A549 (cell line): ENCODE measurements around the gene IL22RA2. TPM values are rescaled to one million over a fixed set of nuclear protein-coding genes. Genes with fewer than 3 reads are reported as not detected.

Source experiments
- ATAC-seq, 2 experiments: fragments of 200-7000 bp in 1 of 2; fragments of >200 bp in 1 of 2; cut with Nextera tagmentation in 1 of 2; cut with Tn5 transposase in 1 of 2; 3 replicates each; pipeline versions ENCODE4 v1.8.0 to v1.9.1; 2018 to 2020; ENCODE audit warnings: mild to moderate bottlenecking in 1 of 2, moderate library complexity in 1 of 2
- CTCF ChIA-PET: fragments of 300-600 bp; sonication (Branson Sonifier 250); formaldehyde crosslinking; extraction: SDS; loops from one replicate; lab custom pipeline; 2021; ENCODE audit warnings: antibody characterized with exemption, inconsistent platforms; lab: Yijun Ruan, JAX
- POLR2A ChIA-PET: fragments of 350-600 bp; formaldehyde crosslinking; extraction: SDS; loops from one replicate; lab custom pipeline; 2021; ENCODE audit warnings: antibody characterized with exemption, inconsistent platforms; lab: Yijun Ruan, JAX
- DNase-seq, 2 experiments: peaks; one replicate each; pipeline versions ENCODE4 v3.0.0 to v3.0.0-alpha.2; 2011 to 2016; ENCODE audit warnings: low read depth in 1 of 2, low spot score in 1 of 2
- FAIRE-seq: peaks from 2 replicates; lab custom pipeline; 2011; peaks lifted over from hg19 to GRCh38; lab: Jason Lieb, UNC
- H3K27ac ChIP-seq, 2 experiments: fragments of >200 bp; sonication (Bioruptor Twin); formaldehyde crosslinking; 3 replicates each; pipeline ENCODE4 v1.5.1; 2016 to 2017
- H3K4me1 ChIP-seq: fragments of >200 bp; sonication (Bioruptor Twin); formaldehyde crosslinking; 3 replicates; pipeline ENCODE4 v1.6.1; 2016
- H3K4me2 ChIP-seq: fragments of >200 bp; sonication (Bioruptor Twin); formaldehyde crosslinking; 3 replicates; pipeline ENCODE4 v1.6.1; 2016
- H3K4me3 ChIP-seq: fragments of >200 bp; sonication (Bioruptor Twin); formaldehyde crosslinking; 3 replicates; pipeline ENCODE4 v1.5.1; 2016
- H3K9me3 ChIP-seq: fragments of >200 bp; sonication (Bioruptor Twin); formaldehyde crosslinking; 3 replicates; pipeline ENCODE4 v1.6.1; 2016
- CEBPB ChIP-seq, 2 experiments: fragments of >200 bp in 1 of 2; sonication (Bioruptor Twin) in 1 of 2; formaldehyde crosslinking in 1 of 2; IDR thresholded peaks; 2 replicates each; pipeline ENCODE4 v1.6.1; 2012 to 2016
- FOXS1 ChIP-seq: fragments of 250-450 bp; sonication (Bioruptor Pico); IDR thresholded peaks from 2 replicates; pipeline ENCODE4 v1.5.0; 2020; ENCODE audit warnings: mild to moderate bottlenecking, moderate library complexity
- HEYL ChIP-seq: fragments of 250-450 bp; sonication (Bioruptor Pico); IDR thresholded peaks from 2 replicates; pipeline ENCODE4 v1.8.0; 2021; ENCODE audit warnings: mild to moderate bottlenecking, moderate library complexity
- HOXA7 ChIP-seq: fragments of 250-450 bp; sonication (Bioruptor Pico); IDR thresholded peaks from 2 replicates; pipeline ENCODE4 v1.5.0; 2020; ENCODE audit warnings: mild to moderate bottlenecking, moderate library complexity
- HOXB5 ChIP-seq: fragments of 250-450 bp; sonication (Bioruptor Pico); IDR thresholded peaks from 2 replicates; pipeline ENCODE4 v1.5.0; 2020; ENCODE audit warnings: mild to moderate bottlenecking, moderate library complexity
- JUNB ChIP-seq: fragments of >200 bp; sonication (Bioruptor Twin); formaldehyde crosslinking; IDR thresholded peaks from 2 replicates; pipeline ENCODE4 v1.6.1; 2016
- MYC ChIP-seq: IDR thresholded peaks from 2 replicates; pipeline ENCODE4 v1.6.1; 2012; ENCODE audit warnings: mild to moderate bottlenecking, inconsistent platforms, low read length, improper control_type of control experiment, borderline replicate concordance
- RAD21 ChIP-seq, 2 experiments: fragments of >200 bp in 1 of 2; sonication (Bioruptor Twin) in 1 of 2; formaldehyde crosslinking in 1 of 2; IDR thresholded peaks in 1 of 2; conservative IDR thresholded peaks in 1 of 2; 2 replicates in 1 of 2; 3 replicates in 1 of 2; pipeline ENCODE4 v1.6.1; 2012 to 2018; ENCODE audit warnings: inconsistent platforms in 1 of 2
- RARB ChIP-seq: fragments of 250-450 bp; sonication (Bioruptor Pico); IDR thresholded peaks from 2 replicates; pipeline ENCODE4 v1.8.0; 2021; ENCODE audit warnings: mild to moderate bottlenecking, moderate library complexity
- RFX5 ChIP-seq: fragments of 450-650 bp; IDR thresholded peaks from 2 replicates; pipeline ENCODE4 v1.7.1; 2014; ENCODE audit warnings: antibody characterized with exemption, mild to moderate bottlenecking, moderate library complexity
- SMC3 ChIP-seq: fragments of >200 bp; sonication (Bioruptor Twin); formaldehyde crosslinking; IDR thresholded peaks from 3 replicates; pipeline ENCODE4 v1.6.1; 2018; ENCODE audit warnings: inconsistent platforms
- TP53 ChIP-seq: fragments of 250-450 bp; sonication (Bioruptor Pico); IDR thresholded peaks from 2 replicates; pipeline ENCODE4 v1.5.0; 2021; ENCODE audit warnings: mild to moderate bottlenecking, moderate library complexity
- ZC3H11A ChIP-seq: fragments of 450-650 bp; IDR thresholded peaks from 2 replicates; pipeline ENCODE4 v1.6.1; 2014; ENCODE audit warnings: antibody characterized with exemption, mild to moderate bottlenecking
- ZSCAN20 ChIP-seq: fragments of 250-450 bp; sonication (Bioruptor Pico); IDR thresholded peaks from 2 replicates; pipeline ENCODE4 v1.8.0; 2022; ENCODE audit warnings: mild to moderate bottlenecking, moderate library complexity
- WGBS: methylation state at CpG from one replicate; pipeline ENCODE4 v1.1.6; 2017; ENCODE audit errors: missing lambda C conversion rate; 5-methylcytosine and 5-hydroxymethylcytosine counted together
- polyA plus RNA-seq, 4 experiments: library from polyadenylated mRNA; depleted of rRNA in 3 of 4; stranded (reverse); fragments of >200 nt; fragmentation: RNase III in 1 of 4; extraction: RNeasy Plus Mini Kit Qiagen cat#74134 plus additional on column Dnase treatment in 1 of 4; gene quantifications; 2 replicates in 3 of 4; 3 replicates in 1 of 4; pipeline ENCODE4 v1.2.3, GENCODE V29; 2011 to 2017
- TF ChIP-seq, protein P1 (sequence below): IDR thresholded peaks from 2 replicates; pipeline ENCODE4 v1.6.1; 2012; ENCODE audit warnings: low read depth, borderline replicate concordance
- TF ChIP-seq, protein P2 (sequence below): fragments of >200 bp; sonication (Bioruptor Twin); formaldehyde crosslinking; IDR thresholded peaks from 3 replicates; pipeline ENCODE4 v1.6.1; 2016
- TF ChIP-seq, protein P3 (sequence below): fragments of >200 bp; sonication (Bioruptor Twin); formaldehyde crosslinking; IDR thresholded peaks from 3 replicates; pipeline ENCODE4 v1.5.1; 2016

The IL22RA2 gene
- polyA plus RNA-seq, 2 of the 4 experiments (the other 2 are of a cell fraction), result not detected

DNA sequence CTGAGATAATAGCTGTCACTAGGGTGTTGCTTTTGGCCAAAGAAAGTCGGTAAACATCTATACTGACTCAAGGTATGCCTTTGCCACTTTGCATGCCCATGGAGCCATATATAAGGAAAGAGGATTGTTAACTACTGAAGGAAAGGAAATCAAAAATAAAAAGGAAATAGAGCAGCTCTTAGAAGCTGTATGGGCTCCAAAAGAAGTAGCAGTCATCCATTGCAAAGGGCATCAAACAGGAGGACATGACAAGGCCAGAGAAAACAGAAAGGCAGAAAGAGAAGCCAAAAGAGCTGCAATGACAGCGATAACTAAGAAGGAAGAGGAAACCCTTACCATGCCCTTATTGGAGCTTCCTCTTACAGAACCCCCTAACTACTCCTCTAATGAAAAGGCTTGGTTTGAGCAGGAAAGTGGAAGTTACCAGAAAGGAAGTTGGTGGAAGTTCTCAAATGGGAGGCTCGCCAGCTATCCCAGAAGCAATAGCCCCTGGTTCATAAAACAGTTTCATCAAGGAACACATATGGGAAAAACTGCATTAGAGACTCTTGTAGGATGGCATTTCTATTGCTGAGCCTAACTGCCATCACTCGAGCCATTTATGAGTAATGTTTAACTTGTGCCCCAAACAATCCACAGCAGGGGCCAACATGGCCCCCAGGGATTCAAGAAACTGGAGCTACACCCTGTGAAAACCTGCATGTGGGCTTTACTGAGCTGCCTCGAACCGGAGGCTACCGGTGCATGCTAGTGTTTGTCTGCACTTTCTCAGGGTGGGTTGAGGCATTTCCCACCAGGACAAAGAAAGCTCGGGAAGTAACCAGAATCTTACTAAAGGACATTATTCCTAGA, 7.0 kb downstream of the IL22RA2 start:
- H3K4me2 ChIP-seq, result no peak overlapping the region
- FAIRE-seq, result no peak
- H3K27ac ChIP-seq, result no peak overlapping the region
- ATAC-seq, result no peak
- H3K4me3 ChIP-seq, result no peak overlapping the region
- no peaks in the 10 kb centered on the region for H3K9me3 ChIP-seq
- 56% methylated on average over 8 of the region's 8 CpGs for WGBS
- TF ChIP-seq HEYL (CRISPR knock-in tag) (no peak), HOXA7 (CRISPR knock-in tag) (no peak), JUNB (no peak), ZC3H11A (no peak), TP53 (CRISPR knock-in tag) (no peak), CEBPB (IDR thresholded peaks at IDR 0.05) (no peak), RFX5 (no peak), HOXB5 (no peak), RARB (CRISPR knock-in tag) (no peak), MYC (no peak), FOXS1 (CRISPR knock-in tag) (no peak)
- TF ChIP-seq, protein P1, sequence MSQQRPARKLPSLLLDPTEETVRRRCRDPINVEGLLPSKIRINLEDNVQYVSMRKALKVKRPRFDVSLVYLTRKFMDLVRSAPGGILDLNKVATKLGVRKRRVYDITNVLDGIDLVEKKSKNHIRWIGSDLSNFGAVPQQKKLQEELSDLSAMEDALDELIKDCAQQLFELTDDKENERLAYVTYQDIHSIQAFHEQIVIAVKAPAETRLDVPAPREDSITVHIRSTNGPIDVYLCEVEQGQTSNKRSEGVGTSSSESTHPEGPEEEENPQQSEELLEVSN, result no peak
- TF ChIP-seq, protein P2, sequence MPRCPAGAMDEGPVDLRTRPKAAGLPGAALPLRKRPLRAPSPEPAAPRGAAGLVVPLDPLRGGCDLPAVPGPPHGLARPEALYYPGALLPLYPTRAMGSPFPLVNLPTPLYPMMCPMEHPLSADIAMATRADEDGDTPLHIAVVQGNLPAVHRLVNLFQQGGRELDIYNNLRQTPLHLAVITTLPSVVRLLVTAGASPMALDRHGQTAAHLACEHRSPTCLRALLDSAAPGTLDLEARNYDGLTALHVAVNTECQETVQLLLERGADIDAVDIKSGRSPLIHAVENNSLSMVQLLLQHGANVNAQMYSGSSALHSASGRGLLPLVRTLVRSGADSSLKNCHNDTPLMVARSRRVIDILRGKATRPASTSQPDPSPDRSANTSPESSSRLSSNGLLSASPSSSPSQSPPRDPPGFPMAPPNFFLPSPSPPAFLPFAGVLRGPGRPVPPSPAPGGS, result no peak
- peaks cover 7% of the 10 kb centered on the region for H3K4me1 ChIP-seq
- DNase-seq, result no peak
- ChIA-PET POLR2A (no interaction called here), CTCF (interaction anchor here (0.6 to 3.5 kb wide), 14 partner anchors 10 to 430 kb away, joined by 3 to 36 read pairs (median 4); no protein-coding TSS in a partner anchor)

DNA sequence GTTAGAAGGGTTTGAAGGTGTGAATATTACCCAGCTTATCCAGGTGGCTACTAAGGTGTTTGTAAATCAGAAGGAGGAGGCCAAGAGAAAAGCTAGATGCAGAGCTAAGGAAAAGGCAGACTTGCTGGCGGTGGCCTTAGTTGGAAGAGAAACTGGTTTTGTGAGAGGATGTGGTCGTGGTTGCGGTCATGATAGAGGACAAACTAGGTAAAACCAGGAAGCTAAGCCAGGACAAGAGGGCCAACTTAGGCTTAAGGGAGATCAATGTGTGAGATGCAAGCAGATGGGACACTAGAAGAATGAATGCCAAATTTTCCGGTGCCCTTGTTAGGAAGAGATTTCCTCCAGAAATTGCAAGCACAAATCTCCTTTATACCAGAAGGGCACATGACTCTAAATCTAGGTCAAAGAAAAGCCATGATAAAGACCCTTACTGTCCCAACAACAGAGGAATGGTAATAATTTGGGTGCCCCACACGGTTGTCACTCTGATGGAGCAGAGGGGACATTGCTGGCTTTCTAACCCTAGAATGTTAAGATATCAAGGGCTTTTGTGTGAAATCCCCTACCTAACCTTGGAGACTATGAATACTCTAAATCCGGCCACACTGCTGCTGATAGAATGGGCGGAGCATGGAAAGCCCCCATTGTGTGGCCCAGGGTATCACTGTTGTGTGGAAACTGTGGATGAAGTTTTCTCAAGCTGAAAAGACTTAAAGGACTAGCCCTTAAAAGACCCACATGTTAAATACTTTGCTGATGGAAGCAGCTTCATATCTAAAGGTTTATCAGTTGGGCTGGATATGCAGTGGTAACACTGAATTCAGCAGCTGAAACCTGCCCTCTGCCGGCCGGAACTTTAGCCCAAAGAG, 7.8 kb downstream of the IL22RA2 start:
- ChIA-PET CTCF (interaction anchor here (0.6 to 3.5 kb wide), 15 partner anchors 9 to 431 kb away, joined by 3 to 36 read pairs (median 4); no protein-coding TSS in a partner anchor), POLR2A (no interaction called here)
- FAIRE-seq (no peak), DNase-seq (peak; percentile 15 to 37), ATAC-seq (peak; percentile 74 to 83; a peak in 4 of 6 replicates)
- Histone ChIP-seq H3K27ac (0 out of 6 replicates have a peak overlapping the region, but pooled peaks of 1 of the 2 experiments have one; percentile 49), H3K4me3 (no peak overlapping the region), H3K4me2 (no peak overlapping the region), H3K9me3 (no peaks in the 10 kb centered on the region), H3K4me1 (peaks cover 16% of the 10 kb centered on the region)
- WGBS, result 64% methylated on average over 9 of the region's 9 CpGs
- TF ChIP-seq, protein P3, sequence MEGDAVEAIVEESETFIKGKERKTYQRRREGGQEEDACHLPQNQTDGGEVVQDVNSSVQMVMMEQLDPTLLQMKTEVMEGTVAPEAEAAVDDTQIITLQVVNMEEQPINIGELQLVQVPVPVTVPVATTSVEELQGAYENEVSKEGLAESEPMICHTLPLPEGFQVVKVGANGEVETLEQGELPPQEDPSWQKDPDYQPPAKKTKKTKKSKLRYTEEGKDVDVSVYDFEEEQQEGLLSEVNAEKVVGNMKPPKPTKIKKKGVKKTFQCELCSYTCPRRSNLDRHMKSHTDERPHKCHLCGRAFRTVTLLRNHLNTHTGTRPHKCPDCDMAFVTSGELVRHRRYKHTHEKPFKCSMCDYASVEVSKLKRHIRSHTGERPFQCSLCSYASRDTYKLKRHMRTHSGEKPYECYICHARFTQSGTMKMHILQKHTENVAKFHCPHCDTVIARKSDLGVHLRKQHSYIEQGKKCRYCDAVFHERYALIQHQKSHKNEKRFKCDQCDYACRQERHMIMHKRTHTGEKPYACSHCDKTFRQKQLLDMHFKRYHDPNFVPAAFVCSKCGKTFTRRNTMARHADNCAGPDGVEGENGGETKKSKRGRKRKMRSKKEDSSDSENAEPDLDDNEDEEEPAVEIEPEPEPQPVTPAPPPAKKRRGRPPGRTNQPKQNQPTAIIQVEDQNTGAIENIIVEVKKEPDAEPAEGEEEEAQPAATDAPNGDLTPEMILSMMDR, result peak; percentile 40
- TF ChIP-seq SMC3 (peak; percentile 74), ZSCAN20 (no peak), RAD21 (conservative IDR thresholded peaks at IDR 0.05 in 1 of 2, IDR thresholded peaks at IDR 0.05 in 1 of 2) (peak; percentile 50 to 63)
